AG08395 (cell line): ENCODE data around the gene PGA5.
"Not testable (repeated sequence)": the region's sequence is repeated elsewhere in the genome, so short reads cannot be mapped to it uniquely, and the experiment has no call there.

ENCODE experiments used
- DNase-seq: peaks from one replicate; pipeline ENCODE4 v3.0.0; 2012; ENCODE audit warnings: mixed read lengths, low spot score

PGA5 gene

DNA sequence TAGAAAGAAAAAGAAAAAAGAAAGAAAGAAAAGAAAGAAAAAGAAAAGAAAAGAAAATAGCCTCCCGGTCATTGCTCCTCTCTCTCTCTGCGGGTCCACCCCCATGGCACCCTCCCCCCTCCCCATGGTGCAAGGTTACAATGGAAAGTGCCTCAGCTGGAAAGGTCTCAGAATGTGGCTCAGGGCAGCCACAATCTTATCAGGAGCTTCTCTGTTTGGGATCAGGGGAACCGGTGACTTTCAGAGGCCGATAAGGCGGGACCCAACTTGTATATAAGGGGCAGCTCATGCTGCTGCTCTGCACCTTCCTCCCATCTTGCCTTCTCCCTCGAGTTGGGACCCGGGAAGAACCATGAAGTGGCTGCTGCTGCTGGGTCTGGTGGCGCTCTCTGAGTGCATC is at the start of gene PGA5:
TSS of gene PGA5 (plus strand) at position 301 of the 400 bp plus-strand sequence. CDS start at position 353, 52 bp downstream.
- DNase-seq = not testable (repeated sequence)

DNA sequence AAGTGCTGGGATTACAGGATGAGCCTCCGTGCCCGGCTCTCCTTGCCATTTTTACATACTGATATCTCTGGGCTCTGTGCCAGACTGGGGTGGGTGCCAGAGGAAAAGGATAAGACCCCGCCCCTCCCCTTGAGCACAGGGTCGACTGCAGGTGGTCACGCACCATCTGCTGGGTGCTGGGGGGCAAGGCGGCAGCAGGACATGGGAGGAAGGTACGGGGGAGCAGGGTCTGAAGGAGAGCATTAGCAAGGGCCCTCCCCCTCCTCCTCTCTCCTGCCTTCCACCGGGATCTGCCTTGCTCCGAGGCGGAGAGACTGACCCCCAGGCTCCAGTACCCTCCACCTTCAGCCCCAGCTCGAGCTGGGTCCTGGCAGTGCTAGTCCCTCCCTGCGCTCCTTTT is 47.4 kb upstream of the PGA5 start:
- DNase-seq = no peak

DNA sequence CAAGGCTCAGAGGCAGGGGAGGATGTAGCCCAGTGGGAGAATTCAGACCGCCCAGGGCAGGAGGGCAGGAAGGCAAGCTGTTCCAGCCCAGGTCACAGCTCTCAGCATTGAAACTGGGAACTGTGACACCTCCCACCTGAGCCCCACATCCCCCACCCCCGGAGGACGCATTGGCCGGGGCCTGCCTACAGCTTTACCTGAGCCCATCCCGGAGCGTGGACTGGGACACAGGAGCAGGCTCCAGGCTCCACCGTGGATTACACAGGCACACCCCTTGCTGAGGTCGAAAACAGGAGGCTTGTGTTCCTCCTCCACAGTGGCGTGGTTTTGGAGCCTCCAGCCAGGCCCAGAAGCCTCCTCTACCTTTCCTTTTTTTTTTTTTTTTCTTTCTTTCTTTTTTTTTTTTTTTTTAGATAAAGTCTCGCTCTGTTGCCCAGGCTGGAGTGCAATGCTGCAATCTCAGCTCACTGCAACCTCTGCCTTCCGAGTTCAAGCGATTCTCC is 46.8 kb upstream of the PGA5 start:
- no peak for DNase-seq

DNA sequence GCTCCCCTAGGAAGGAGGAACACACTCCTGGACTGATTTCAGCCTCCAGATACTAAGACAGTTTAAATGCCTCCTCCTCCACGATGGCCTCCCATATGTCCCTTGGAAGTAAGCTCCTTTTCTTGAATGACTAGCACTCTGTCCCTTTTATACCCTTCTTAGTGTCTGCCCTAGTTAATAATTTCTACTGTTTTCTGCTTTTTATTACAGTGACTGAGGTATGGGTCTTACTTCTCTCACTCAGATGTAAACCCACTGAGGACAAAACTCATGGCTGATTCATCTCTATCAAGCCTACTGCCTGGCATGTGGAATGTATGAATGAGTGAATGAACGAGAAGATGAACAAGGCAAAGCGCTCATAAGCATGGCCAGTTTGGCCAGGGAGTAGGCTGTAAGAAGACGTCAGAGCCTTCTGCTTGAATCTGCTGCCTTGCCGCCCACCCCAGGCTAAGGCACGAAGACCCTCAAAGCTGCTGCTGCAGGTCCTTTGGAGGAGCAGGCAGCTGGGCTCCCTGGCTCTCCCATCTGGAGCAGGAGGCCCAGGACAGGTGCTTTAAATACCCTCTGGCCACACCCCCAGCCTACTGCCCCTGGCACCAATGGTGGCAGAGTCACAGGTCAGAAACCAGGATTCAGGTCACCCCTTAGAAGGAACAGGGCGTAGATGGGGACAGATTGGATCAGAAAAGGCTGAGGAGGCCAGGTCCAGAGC is 45.8 kb upstream of the PGA5 start:
- DNase-seq = no peak

DNA sequence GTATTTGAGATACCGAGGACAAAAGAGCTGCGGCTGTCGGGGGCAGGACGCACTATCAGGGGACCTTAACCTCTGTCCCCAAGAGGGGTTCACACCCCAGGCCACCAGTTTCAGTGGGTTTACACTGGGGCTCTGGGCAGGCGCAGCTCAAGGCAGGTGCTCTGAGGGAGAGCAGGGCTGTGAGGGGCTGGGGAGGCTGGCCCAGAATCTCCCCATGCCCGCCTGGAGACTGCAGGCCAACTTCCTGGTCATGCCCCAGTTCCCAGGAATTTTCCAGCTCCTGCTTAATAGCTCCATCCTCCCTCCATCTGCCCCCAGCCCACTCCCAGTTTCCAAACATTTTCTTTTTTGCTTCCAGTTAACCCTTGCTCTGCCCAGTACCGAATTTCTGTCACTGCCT is 45.3 kb upstream of the PGA5 start:
- no peak for DNase-seq

DNA sequence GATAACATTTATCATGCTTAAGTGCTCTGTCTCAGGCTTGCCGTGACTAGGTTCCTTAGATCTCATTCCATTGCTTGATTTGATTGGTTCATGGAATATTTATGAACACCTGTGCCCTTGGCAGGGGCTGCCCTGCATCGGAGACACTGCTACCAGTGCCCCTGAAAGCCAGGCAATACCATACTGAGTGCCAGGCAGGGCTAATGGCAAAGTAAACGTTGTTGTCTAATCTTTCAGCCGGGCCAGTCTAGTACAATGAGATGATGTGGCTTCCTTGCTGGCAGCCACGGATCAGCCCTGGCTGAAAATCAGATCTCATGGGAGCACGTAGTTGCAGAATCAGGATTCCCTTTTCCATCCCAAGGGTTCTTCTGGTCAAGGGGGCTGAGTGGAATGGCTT is 42.6 kb upstream of the PGA5 start:
- no peak for DNase-seq

DNA sequence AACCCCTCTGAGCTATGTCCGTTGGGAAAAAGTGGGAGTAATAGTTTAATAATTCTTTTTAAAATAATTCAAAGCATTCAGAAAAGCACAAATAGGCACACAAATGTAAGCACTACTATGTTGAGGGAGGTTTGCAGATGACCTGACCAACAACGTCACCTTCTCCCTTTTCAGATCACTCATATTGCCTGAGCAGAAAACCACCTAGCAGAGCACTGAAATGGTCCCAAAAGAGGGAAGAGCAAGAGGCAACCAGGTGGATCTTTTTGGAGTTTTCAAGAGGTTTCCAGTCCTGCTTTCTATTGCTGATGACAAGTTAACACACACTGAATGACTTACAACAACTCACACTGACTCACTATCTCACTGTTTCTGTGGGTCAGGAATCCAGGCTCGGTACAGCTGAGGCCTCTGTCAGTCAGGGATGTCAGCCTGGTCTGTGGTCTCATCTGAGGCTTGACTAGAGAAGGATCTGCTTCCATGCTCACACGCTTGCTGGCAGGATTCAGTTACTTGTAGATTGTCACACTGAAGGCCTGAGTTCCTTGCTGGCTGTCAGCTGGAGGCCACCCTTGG is 41.9 kb upstream of the PGA5 start:
- DNase-seq = no peak

DNA sequence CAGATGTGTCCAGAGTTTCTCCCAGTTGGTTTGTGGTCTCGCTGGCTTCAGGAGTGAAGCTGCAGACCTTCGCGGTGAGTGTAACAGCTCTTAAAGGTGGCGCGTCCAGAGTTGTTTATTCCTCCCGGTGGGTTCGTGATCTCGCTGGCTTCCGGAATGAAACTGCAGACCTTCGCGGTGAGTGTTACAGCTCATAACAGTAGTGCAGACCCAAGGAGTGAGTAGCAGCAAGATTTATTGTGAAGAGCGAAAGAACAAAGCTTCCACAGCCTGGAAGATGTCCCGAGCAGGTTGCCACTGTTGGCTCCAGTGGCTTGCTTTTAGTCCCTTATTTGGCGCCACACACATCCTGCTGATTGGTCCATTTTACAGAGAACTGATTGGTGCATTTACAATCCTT is 39.5 kb upstream of the PGA5 start:
- no peak for DNase-seq

DNA sequence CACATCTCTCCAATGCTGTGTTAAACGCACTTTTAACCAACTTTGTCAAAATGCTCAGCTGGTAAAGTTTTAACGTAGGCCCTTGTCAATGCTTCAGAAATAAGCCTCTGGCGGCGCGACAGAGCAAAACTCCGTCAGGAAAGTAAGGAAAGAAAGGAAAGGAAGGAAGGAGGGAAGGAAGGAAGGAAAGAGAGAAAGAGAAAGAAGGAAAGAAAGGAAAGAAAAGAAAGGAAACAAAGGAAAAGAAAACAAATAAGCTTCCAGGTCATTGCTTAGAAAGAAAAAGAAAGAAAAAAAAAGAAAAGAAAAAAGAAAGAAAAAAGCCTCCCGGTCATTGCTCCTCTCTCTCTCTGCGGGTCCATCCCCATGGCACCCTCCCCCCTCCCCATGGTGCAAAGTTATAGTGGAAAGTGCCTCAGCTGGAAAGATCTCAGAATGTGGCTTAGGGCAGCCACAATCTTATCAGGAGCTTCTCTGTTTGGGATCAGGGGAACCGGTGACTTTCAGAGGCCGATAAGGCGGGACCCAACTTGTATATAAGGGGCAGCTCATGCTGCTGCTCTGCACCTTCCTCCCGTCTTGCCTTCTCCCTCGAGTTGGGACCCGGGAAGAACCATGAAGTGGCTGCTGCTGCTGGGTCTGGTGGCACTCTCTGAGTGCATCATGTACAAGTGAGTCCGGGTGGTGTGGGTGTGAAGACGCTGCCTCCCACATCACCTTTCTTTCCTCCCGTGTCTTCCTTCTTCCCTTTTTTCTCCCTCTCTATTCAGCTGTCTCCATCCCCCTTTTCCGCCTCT is 37.8 kb upstream of the PGA5 start, which contains the start of gene PGA3:
TSS of gene PGA3 (plus strand) at position 566 of the 797 bp plus-strand sequence. CDS start at position 616, 50 bp downstream.
- not testable (repeated sequence) for DNase-seq

DNA sequence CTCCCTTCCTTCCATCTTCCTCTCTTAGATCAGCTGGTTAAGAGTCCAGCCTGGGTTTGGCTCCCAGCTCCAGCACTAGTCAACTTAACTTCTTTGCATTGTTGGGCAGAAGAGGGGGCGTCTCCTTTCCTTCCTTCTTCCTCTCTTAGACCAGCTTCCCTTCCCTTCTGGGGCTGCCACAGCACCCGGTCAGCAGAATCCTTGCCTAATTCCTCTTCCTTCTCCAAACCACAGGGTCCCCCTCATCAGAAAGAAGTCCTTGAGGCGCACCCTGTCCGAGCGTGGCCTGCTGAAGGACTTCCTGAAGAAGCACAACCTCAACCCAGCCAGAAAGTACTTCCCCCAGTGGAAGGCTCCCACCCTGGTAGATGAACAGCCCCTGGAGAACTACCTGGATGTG is 37.1 kb upstream of the PGA5 start:
- not testable (repeated sequence) for DNase-seq

DNA sequence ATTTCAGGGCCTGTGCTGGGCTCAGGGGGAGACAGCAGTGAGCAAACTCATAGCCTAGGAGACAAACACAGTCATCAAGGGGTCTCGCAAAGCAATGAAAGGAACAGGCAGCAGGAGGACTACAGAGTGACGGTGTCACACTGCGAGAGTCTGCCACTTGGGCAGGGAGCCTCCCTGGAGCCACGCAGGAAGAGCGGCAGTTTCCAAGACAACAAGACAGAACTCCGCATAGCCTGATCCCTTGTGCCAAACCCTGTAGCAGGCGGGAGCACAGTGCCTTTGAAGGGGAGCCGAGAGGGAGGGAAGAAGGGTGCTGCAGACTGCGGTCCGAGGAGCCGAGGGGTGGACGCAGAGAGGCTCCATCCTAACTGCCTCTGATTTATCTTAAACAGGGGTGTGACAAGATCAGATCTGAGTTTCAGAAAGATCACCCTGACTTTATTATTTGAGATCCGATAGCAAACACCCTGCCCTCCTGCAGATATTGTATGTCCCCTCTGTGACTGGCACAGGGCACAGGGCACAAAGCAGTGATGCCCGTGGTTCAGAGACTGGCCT is 36.4 kb upstream of the PGA5 start:
- DNase-seq = not testable (repeated sequence)

DNA sequence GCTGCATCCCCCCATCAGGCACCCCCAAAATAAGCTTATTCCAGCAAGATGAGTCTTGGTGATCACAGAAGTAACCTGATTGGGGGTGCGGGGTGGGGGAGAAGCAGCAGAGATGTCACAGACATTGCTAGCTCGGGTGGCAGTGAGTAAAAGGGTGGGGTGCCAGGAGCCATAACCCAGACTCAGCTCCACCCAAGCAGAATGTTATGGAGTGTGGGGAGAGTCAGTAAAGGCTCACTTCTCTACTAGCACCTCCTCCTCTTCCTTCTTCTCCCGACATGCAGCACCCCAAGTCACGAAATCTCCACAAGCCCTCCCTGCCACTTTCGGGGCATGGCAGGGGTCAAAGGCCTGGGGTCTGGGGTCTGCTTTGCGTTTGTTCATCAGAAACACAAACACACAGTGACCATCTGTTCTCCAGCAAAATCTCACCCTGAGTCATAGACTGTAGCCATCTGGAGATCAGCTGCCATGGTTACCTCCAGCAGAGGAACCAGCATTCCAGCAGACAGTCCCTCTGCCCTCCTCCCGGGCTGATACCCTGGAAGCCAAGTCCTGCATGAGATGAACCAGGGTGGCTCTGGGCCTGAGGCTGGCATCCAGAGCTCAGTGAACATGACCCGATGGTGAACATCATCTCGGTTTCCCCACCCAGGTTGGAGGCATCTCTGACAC is 33.2 kb upstream of the PGA5 start:
- DNase-seq = not testable (repeated sequence)

DNA sequence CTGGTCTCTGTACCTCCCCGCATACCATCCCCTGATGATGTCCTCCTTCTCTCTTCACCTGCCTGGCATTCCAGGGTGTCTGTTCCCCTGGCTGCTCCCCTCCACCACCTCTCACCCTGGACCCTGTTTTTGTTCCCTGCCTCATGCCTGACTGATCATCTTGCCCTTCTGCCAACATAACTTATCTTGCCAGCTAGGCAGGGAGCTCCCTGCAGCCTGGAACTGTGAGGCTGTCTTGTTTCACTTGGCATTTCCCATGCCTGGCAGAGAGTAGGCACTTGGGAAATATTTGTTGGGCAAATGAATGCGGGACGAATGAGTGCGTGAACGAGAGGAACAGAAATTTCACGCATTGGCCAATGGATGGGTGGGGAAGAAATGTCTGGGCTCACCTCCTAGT is 30.3 kb upstream of the PGA5 start:
- DNase-seq = not testable (repeated sequence)

DNA sequence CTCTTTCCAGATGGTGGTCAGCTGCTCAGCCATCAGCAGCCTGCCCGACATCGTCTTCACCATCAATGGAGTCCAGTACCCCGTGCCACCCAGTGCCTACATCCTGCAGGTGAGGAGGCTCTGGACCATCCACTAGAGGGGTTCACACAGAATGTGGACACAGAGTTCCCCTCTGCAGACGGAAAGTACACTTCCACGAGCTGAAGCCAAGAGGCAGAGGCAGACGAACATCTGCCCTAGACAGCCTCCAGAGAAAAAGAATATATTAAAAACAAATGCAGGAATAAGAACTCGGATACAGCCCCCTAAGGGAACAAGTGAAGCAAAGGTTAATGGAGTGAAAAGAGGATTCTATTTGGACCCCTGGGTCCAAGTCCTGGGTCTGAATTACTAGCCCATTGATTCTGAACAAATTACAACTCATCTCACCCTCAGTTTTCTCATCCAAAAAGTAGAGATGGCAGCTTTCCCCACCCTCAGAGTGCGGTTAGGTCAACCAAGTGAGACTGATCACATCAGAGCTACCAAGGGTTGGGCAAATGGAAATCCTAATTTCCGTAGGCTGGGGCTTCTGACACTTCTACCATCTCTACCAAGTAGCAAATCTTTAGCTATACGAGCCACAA is 29.5 kb upstream of the PGA5 start:
- DNase-seq = not testable (repeated sequence)

DNA sequence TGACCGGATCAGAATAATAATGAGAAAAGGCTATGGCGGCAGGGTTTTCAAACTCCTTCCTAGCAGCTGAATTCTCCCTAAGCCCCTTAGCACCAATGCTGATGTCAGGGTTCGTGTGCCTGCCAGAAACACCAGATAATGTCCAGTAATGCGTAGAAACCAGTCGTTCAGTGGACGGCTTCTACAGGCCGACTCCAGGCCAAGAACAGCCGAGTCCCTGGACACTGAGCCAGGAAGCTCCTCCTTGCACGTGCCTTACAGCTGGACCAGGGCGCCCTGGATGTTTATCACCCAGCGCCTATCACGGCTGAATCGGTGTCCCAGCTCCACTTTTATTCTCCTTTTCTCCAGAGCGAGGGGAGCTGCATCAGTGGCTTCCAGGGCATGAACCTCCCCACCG is 28.8 kb upstream of the PGA5 start:
- not testable (repeated sequence) for DNase-seq

DNA sequence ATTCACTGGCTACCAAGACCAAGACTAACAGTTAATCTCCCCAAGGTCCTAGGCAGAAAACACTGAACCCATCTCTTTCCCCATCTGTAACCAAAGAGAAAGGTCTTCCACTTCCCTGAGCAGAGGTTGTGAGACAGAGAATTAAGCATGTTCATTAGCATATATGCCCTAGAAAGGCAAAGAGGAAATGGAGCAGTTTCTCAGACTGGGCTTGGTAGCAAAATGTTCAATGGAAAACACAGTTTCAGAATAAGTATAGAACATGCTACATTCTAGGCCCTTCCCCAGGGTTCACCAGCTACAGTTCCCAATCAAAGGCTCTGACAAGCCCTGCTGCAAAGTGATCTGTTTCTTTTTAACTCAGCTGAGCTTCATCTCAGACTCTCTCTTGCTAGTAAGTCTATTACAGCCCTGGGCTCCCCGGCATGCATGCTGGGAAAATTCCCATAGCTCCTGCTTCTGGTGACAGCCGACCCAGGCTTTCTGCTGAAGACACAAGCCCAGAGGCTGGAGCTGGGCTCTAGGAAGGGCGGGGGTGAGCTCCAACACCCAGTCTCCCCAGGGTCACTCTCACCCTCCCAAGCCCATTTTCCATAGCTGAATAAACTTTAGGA is 27.2 kb upstream of the PGA5 start:
- not testable (repeated sequence) for DNase-seq

DNA sequence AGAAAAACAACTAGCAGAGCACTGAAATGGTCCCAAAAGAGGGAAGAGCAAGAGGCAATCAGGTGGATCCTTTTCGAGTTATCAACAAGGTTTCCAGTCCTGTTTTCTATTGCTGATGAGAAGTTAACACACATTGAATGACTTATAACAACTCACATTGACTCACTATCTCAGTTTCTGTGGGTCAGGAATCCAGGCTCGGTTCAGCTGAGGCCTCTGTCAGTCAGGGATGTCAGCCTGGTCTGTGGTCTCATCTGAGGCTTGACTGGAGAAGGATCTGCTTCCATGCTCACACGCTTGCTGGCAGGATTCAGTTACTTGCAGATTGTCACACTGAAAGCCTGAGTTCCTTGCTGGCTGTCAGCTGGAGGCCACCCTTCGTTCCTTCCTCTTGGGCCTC is 22.7 kb upstream of the PGA5 start:
- not testable (repeated sequence) for DNase-seq

DNA sequence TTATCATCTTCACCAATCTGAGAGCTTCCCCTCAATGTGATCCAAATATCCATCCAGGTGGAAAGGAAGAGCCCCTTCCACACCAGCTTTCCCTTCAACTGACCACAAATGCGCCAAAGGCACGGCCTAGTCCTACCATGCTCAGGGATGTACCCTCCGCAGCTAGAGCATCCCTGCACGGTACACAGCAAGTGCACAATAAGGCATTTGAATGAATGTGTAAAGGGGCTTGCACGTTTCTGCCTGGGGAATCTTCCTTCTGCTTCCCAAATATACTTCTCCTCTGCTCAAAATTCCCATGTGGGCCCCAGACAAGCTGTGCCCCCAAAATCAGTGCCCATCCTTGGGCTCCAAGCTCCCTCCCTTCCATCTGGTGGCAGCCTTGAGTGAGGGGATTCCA is 22.0 kb upstream of the PGA5 start:
- DNase-seq = not testable (repeated sequence)

DNA sequence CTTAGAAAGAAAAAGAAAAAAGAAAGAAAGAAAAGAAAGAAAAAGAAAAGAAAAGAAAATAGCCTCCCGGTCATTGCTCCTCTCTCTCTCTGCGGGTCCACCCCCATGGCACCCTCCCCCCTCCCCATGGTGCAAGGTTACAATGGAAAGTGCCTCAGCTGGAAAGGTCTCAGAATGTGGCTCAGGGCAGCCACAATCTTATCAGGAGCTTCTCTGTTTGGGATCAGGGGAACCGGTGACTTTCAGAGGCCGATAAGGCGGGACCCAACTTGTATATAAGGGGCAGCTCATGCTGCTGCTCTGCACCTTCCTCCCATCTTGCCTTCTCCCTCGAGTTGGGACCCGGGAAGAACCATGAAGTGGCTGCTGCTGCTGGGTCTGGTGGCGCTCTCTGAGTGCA is 18.9 kb upstream of the PGA5 start, which contains the start of gene PGA4:
TSS of gene PGA4 (plus strand) at position 301 of the 400 bp plus-strand sequence. CDS start at position 355, 54 bp downstream.
- DNase-seq = not testable (repeated sequence)

DNA sequence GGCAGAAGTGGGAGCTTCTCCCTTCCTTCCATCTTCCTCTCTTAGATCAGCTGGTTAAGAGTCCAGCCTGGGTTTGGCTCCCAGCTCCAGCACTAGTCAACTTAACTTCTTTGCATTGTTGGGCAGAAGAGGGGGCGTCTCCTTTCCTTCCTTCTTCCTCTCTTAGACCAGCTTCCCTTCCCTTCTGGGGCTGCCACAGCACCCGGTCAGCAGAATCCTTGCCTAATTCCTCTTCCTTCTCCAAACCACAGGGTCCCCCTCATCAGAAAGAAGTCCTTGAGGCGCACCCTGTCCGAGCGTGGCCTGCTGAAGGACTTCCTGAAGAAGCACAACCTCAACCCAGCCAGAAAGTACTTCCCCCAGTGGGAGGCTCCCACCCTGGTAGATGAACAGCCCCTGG is 18.3 kb upstream of the PGA5 start:
- DNase-seq = not testable (repeated sequence)
